Smooth muscle cell (in vitro differentiated cells): Measurements from ENCODE around the gene GPR149. TPM values are rescaled to one million over a fixed set of nuclear protein-coding genes. Genes with fewer than 3 reads are reported as not detected.

Experiments used
- DNase-seq: peaks from one replicate; lab custom pipeline; 2025; ENCODE audit not compliant: unreplicated experiment; lab: John Stamatoyannopoulos, UW
- H2AFZ ChIP-seq: fragments of 200-600 bp; sonication (generic); 2 replicates; pipeline ENCODE4 v1.6.0; 2016; ENCODE audit warnings: antibody characterized with exemption, low read depth, mild to moderate bottlenecking
- H3F3A ChIP-seq: fragments of 200-600 bp; sonication (generic); 2 replicates; pipeline ENCODE4 v1.6.0; 2017; ENCODE audit warnings: antibody characterized with exemption, low read depth
- H3K27ac ChIP-seq: fragments of 200-600 bp; sonication (generic); 2 replicates; pipeline ENCODE4 v1.5.1; 2016; ENCODE audit warnings: low read depth, mild to moderate bottlenecking
- H3K27me3 ChIP-seq: fragments of 200-600 bp; sonication (generic); 2 replicates; pipeline ENCODE4 v1.6.1; 2016; ENCODE audit warnings: low read depth, mild to moderate bottlenecking
- H3K36me3 ChIP-seq: fragments of 200-600 bp; sonication (generic); 2 replicates; pipeline ENCODE4 v1.5.1; 2016; ENCODE audit warnings: low read depth
- H3K4me1 ChIP-seq: fragments of 200-600 bp; sonication (generic); 2 replicates; pipeline ENCODE4 v1.5.1; 2016; ENCODE audit warnings: low read depth
- H3K4me2 ChIP-seq: fragments of 200-600 bp; sonication (generic); 2 replicates; pipeline ENCODE4 v1.6.0; 2016; ENCODE audit warnings: mild to moderate bottlenecking
- H3K4me3 ChIP-seq: fragments of 200-600 bp; sonication (generic); 2 replicates; pipeline ENCODE4 v1.5.1; 2016; ENCODE audit warnings: mild to moderate bottlenecking
- H3K79me2 ChIP-seq: fragments of 200-600 bp; sonication (generic); 2 replicates; pipeline ENCODE4 v1.6.0; 2016; ENCODE audit warnings: low read depth, mild to moderate bottlenecking
- H3K9ac ChIP-seq: fragments of 200-600 bp; sonication (generic); 2 replicates; pipeline ENCODE4 v1.6.0; 2016; ENCODE audit warnings: low read depth
- H3K9me3 ChIP-seq: fragments of 200-600 bp; sonication (generic); replicated peaks from 2 replicates; pipeline ENCODE4 v1.5.1; 2016; ENCODE audit warnings: low read depth
- H4K20me1 ChIP-seq: fragments of 200-600 bp; sonication (generic); 2 replicates; pipeline ENCODE4 v1.6.0; 2016; ENCODE audit warnings: low read depth
- CTCF ChIP-seq: fragments of 200-600 bp; sonication (generic); IDR thresholded peaks from 2 replicates; pipeline ENCODE4 v1.5.1; 2017; ENCODE audit warnings: borderline replicate concordance, mild to moderate bottlenecking, antibody characterized with exemption; ENCODE audit not compliant: insufficient read depth, poor library complexity, severe bottlenecking
- WGBS: methylation state at CpG from one replicate; pipeline ENCODE4 v1.1.7; 2016; ENCODE audit warnings: low lambda C conversion rate; 5-methylcytosine and 5-hydroxymethylcytosine counted together
- polyA plus RNA-seq: library from polyadenylated mRNA; unstranded; fragments of >200 nt; fragmentation: Nextera tagmentation; extraction: Ambion mirVana; gene quantifications from 2 replicates; pipeline ENCODE4 v1.2.1, GENCODE V29; 2016
- total RNA-seq: library from RNA; depleted of rRNA; stranded (reverse); fragments of >200 nt; gene quantifications from 2 replicates; pipeline ENCODE4 v1.2.3, GENCODE V29; 2014

Gene GPR149
- total and polyA plus RNA-seq, 2 experiments from 2014 or later, result not detected

GRCh38 chr3:154356009-154356408 lies 74.0 kb downstream of the GPR149 start:
- no peak for TF ChIP-seq CTCF
- no peak overlapping the region for H3K9ac ChIP-seq
- DNase-seq, result no peak
- no peak overlapping the region for H3K27ac ChIP-seq
- H3K79me2 ChIP-seq, result no peaks in the 10 kb centered on the region
- H2AFZ ChIP-seq, result no peak overlapping the region
- no peaks in the 10 kb centered on the region for H3K9me3 ChIP-seq
- H3K4me3 ChIP-seq, result no peak overlapping the region
- no peak overlapping the region for H3K4me2 ChIP-seq
- no peaks in the 10 kb centered on the region for H3K27me3 ChIP-seq
- H3F3A ChIP-seq, result no peaks in the 10 kb centered on the region
- no peaks in the 10 kb centered on the region for H3K36me3 ChIP-seq
- 74% methylated on average over 1 of the region's 1 CpG for WGBS
- no peaks in the 10 kb centered on the region for H3K4me1 ChIP-seq
- H4K20me1 ChIP-seq, result no peaks in the 10 kb centered on the region

- Histone ChIP-seq H2AFZ (no peak overlapping the region), H3K4me3 (no peak overlapping the region), H3K9me3 (no peaks in the 10 kb centered on the region), H3K27ac (no peak overlapping the region), H3K27me3 (no peaks in the 10 kb centered on the region), H3F3A (no peaks in the 10 kb centered on the region), H3K9ac (no peak overlapping the region), H3K79me2 (no peaks in the 10 kb centered on the region), H3K4me1 (no peaks in the 10 kb centered on the region), H4K20me1 (no peaks in the 10 kb centered on the region), H3K36me3 (no peaks in the 10 kb centered on the region), H3K4me2 (no peak overlapping the region)
- WGBS, result 66% methylated on average over 2 of the region's 2 CpGs
- no peak for DNase-seq
- no peak for TF ChIP-seq CTCF
These were observed 80.8 kb downstream of the GPR149 start for GRCh38 chr3:154349223-154349622.

- DNase-seq, result no peak
- Histone ChIP-seq H2AFZ (no peak overlapping the region), H3K4me2 (no peak overlapping the region), H3K9ac (no peak overlapping the region), H3K27ac (no peak overlapping the region), H4K20me1 (no peaks in the 10 kb centered on the region), H3K36me3 (no peaks in the 10 kb centered on the region), H3K27me3 (no peaks in the 10 kb centered on the region), H3K4me3 (no peak overlapping the region), H3K9me3 (no peaks in the 10 kb centered on the region), H3K79me2 (no peaks in the 10 kb centered on the region), H3F3A (no peaks in the 10 kb centered on the region), H3K4me1 (no peaks in the 10 kb centered on the region)
- WGBS, result 88% methylated on average over 2 of the region's 2 CpGs
- TF ChIP-seq CTCF, result no peak
These were observed 84.4 kb downstream of the GPR149 start for GRCh38 chr3:154345422-154346122.

GRCh38 chr3:154338570-154338969 lies 91.4 kb downstream of the GPR149 start:
- H3K4me2 ChIP-seq, result no peak overlapping the region
- H3F3A ChIP-seq, result no peaks in the 10 kb centered on the region
- no peaks in the 10 kb centered on the region for H3K4me1 ChIP-seq
- H4K20me1 ChIP-seq, result no peaks in the 10 kb centered on the region
- TF ChIP-seq CTCF, result no peak
- WGBS, result 81% methylated on average over 4 of the region's 4 CpGs
- no peaks in the 10 kb centered on the region for H3K27me3 ChIP-seq
- DNase-seq, result no peak
- H3K27ac ChIP-seq, result no peak overlapping the region
- no peak overlapping the region for H2AFZ ChIP-seq
- no peak overlapping the region for H3K9ac ChIP-seq
- no peaks in the 10 kb centered on the region for H3K79me2 ChIP-seq
- H3K4me3 ChIP-seq, result no peak overlapping the region
- H3K36me3 ChIP-seq, result no peaks in the 10 kb centered on the region
- H3K9me3 ChIP-seq, result no peaks in the 10 kb centered on the region
